GM18507 (cell line): ENCODE data around the gene SIRT7.

Experiments
- DNase-seq: peaks from one replicate; pipeline ENCODE4 v3.0.0; 2011; ENCODE audit warnings: low read depth; ENCODE audit not compliant: insufficient read length; ENCODE audit errors: extremely low spot score
- FAIRE-seq: peaks from 2 replicates; lab custom pipeline; 2011; peaks lifted over from hg19 to GRCh38; lab: Jason Lieb, UNC

SIRT7 gene

GRCh38 chr17:81917565-81918332 lies at the start of gene SIRT7:
TSS of gene SIRT7 (minus strand) at chr17:81918176. CDS start at chr17:81918131, 45 bp downstream.
- FAIRE-seq (peak; percentile 59), DNase-seq (peak; percentile 99)

- DNase-seq: no peak
- FAIRE-seq: no peak
Observed at GRCh38 chr17:81967244-81967532, 49.2 kb upstream of the SIRT7 start.

- no peak for DNase-seq
- FAIRE-seq: no peak
Observed at GRCh38 chr17:81966343-81967243, 48.6 kb upstream of the SIRT7 start.

- no peak for FAIRE-seq
- DNase-seq: no peak
Observed at GRCh38 chr17:81964081-81964849, 46.3 kb upstream of the SIRT7 start.

GRCh38 chr17:81962499-81963441 lies 44.8 kb upstream of the SIRT7 start:
- DNase-seq (no peak), FAIRE-seq (no peak)

GRCh38 chr17:81961521-81962498 lies 43.8 kb upstream of the SIRT7 start:
- no peak for FAIRE-seq
- DNase-seq: no peak

GRCh38 chr17:81961087-81961511 lies 43.1 kb upstream of the SIRT7 start, which contains the start of gene NOTUM:
TSS of gene NOTUM (minus strand) at chr17:81961187. CDS start at chr17:81960909, 278 bp downstream.
- DNase-seq: no peak
- no peak for FAIRE-seq

GRCh38 chr17:81960130-81960958 lies 42.4 kb upstream of the SIRT7 start:
- no peak for FAIRE-seq
- no peak for DNase-seq

GRCh38 chr17:81959362-81960129 lies 41.6 kb upstream of the SIRT7 start:
- FAIRE-seq: no peak
- peak; percentile 67 for DNase-seq

GRCh38 chr17:81958633-81959342 lies 40.8 kb upstream of the SIRT7 start:
- FAIRE-seq (no peak), DNase-seq (no peak)

GRCh38 chr17:81957691-81958432 lies 39.9 kb upstream of the SIRT7 start:
- no peak for FAIRE-seq

GRCh38 chr17:81956607-81957589 lies 38.9 kb upstream of the SIRT7 start:
- no peak for DNase-seq
- no peak for FAIRE-seq

More at GRCh38 chr17:81957691-81958432, 39.9 kb upstream of the SIRT7 start:
- DNase-seq: no peak

GRCh38 chr17:81955756-81956544 lies 38.0 kb upstream of the SIRT7 start:
- DNase-seq (no peak), FAIRE-seq (no peak)
